ENCODE results near the gene LYAR.
A peak's percentile ranks its signal among the peaks of the same experiment; 100 is the strongest.

LYAR gene

GRCh38 chr4:4289941-4290850 is at the start of gene LYAR, which contains the start of gene ZBTB49:
LYAR (minus strand) TSS chr4:4290154; CDS start chr4:4283742, 6,412 bp downstream.
ZBTB49 (plus strand) TSS chr4:4290251; CDS start chr4:4299946, 9,695 bp downstream.
- H3K4me3 ChIP-seq (ENCODE audit: low read length), result peak within 1 kb of the TSS; percentile 71
- H3K36me3 ChIP-seq (ENCODE audit: control insufficient read depth, insufficient read depth, low read length), result no peaks in the 10 kb centered on the region
- no peaks in the 10 kb centered on the region for H3K9me3 ChIP-seq (ENCODE audit: control insufficient read depth, low read length)
- peak within 1 kb of the TSS; percentile 66 for H3K9ac ChIP-seq (ENCODE audit: low read length)
- H3K4me1 ChIP-seq (ENCODE audit: control insufficient read depth, insufficient read depth, low read length), result peaks cover 10% of the 10 kb centered on the region
- no peaks in the 10 kb centered on the region for H3K27me3 ChIP-seq (ENCODE audit: control insufficient read depth, insufficient read depth, low read length)

- Histone ChIP-seq H3K27me3 (ENCODE audit: control insufficient read depth, insufficient read depth, low read length) (peaks cover 2% of the 10 kb centered on the region), H3K36me3 (ENCODE audit: control insufficient read depth, insufficient read depth, low read length) (no peaks in the 10 kb centered on the region), H3K9me3 (ENCODE audit: control insufficient read depth, low read length) (no peaks in the 10 kb centered on the region), H3K9ac (ENCODE audit: low read length) (no peak overlapping the region), H3K4me1 (ENCODE audit: control insufficient read depth, insufficient read depth, low read length) (no peaks in the 10 kb centered on the region), H3K4me3 (ENCODE audit: low read length) (no peak overlapping the region)
These were observed 49.6 kb upstream of the LYAR start for GRCh38 chr4:4339504-4340085.

- H3K4me3 ChIP-seq (ENCODE audit: low read length), result no peak overlapping the region
- H3K27me3 ChIP-seq (ENCODE audit: control insufficient read depth, insufficient read depth, low read length), result peaks cover 2% of the 10 kb centered on the region
- no peaks in the 10 kb centered on the region for H3K36me3 ChIP-seq (ENCODE audit: control insufficient read depth, insufficient read depth, low read length)
- H3K4me1 ChIP-seq (ENCODE audit: control insufficient read depth, insufficient read depth, low read length), result no peaks in the 10 kb centered on the region
- H3K9ac ChIP-seq (ENCODE audit: low read length), result no peak overlapping the region
- H3K9me3 ChIP-seq (ENCODE audit: control insufficient read depth, low read length), result no peaks in the 10 kb centered on the region
These were observed 48.5 kb upstream of the LYAR start for GRCh38 chr4:4338210-4339001.

- no peaks in the 10 kb centered on the region for H3K9me3 ChIP-seq (ENCODE audit: control insufficient read depth, low read length)
These were observed 45.0 kb upstream of the LYAR start for GRCh38 chr4:4334798-4335520.

GRCh38 chr4:4333265-4333706 is 43.3 kb upstream of the LYAR start:
- Histone ChIP-seq H3K4me1 (ENCODE audit: control insufficient read depth, insufficient read depth, low read length) (no peaks in the 10 kb centered on the region), H3K9ac (ENCODE audit: low read length) (no peak overlapping the region), H3K9me3 (ENCODE audit: control insufficient read depth, low read length) (no peaks in the 10 kb centered on the region), H3K27me3 (ENCODE audit: control insufficient read depth, insufficient read depth, low read length) (no peaks in the 10 kb centered on the region), H3K4me3 (ENCODE audit: low read length) (no peak overlapping the region), H3K36me3 (ENCODE audit: control insufficient read depth, insufficient read depth, low read length) (no peaks in the 10 kb centered on the region)

More at GRCh38 chr4:4334798-4335520, 45.0 kb upstream of the LYAR start:
- Histone ChIP-seq H3K4me1 (ENCODE audit: control insufficient read depth, insufficient read depth, low read length) (no peaks in the 10 kb centered on the region), H3K4me3 (ENCODE audit: low read length) (no peak overlapping the region), H3K27me3 (ENCODE audit: control insufficient read depth, insufficient read depth, low read length) (peaks cover 2% of the 10 kb centered on the region), H3K9ac (ENCODE audit: low read length) (no peak overlapping the region), H3K36me3 (ENCODE audit: control insufficient read depth, insufficient read depth, low read length) (no peaks in the 10 kb centered on the region)

GRCh38 chr4:4332529-4332928 is 42.6 kb upstream of the LYAR start:
- no peaks in the 10 kb centered on the region for H3K27me3 ChIP-seq (ENCODE audit: control insufficient read depth, insufficient read depth, low read length)

GRCh38 chr4:4330794-4331193 is 40.8 kb upstream of the LYAR start:
- no peaks in the 10 kb centered on the region for H3K9me3 ChIP-seq (ENCODE audit: control insufficient read depth, low read length)

More at GRCh38 chr4:4332529-4332928, 42.6 kb upstream of the LYAR start:
- Histone ChIP-seq H3K4me1 (ENCODE audit: control insufficient read depth, insufficient read depth, low read length) (no peaks in the 10 kb centered on the region), H3K9ac (ENCODE audit: low read length) (no peak overlapping the region), H3K9me3 (ENCODE audit: control insufficient read depth, low read length) (no peaks in the 10 kb centered on the region), H3K36me3 (ENCODE audit: control insufficient read depth, insufficient read depth, low read length) (no peaks in the 10 kb centered on the region), H3K4me3 (ENCODE audit: low read length) (no peak overlapping the region)

GRCh38 chr4:4329496-4329895 is 39.5 kb upstream of the LYAR start:
- Histone ChIP-seq H3K9me3 (ENCODE audit: control insufficient read depth, low read length) (no peaks in the 10 kb centered on the region), H3K4me1 (ENCODE audit: control insufficient read depth, insufficient read depth, low read length) (no peaks in the 10 kb centered on the region), H3K9ac (ENCODE audit: low read length) (no peak overlapping the region), H3K4me3 (ENCODE audit: low read length) (no peak overlapping the region), H3K36me3 (ENCODE audit: control insufficient read depth, insufficient read depth, low read length) (no peaks in the 10 kb centered on the region), H3K27me3 (ENCODE audit: control insufficient read depth, insufficient read depth, low read length) (no peaks in the 10 kb centered on the region)

More at GRCh38 chr4:4330794-4331193, 40.8 kb upstream of the LYAR start:
- Histone ChIP-seq H3K4me1 (ENCODE audit: control insufficient read depth, insufficient read depth, low read length) (no peaks in the 10 kb centered on the region), H3K36me3 (ENCODE audit: control insufficient read depth, insufficient read depth, low read length) (no peaks in the 10 kb centered on the region), H3K27me3 (ENCODE audit: control insufficient read depth, insufficient read depth, low read length) (no peaks in the 10 kb centered on the region), H3K9ac (ENCODE audit: low read length) (no peak overlapping the region), H3K4me3 (ENCODE audit: low read length) (no peak overlapping the region)

- no peaks in the 10 kb centered on the region for H3K4me1 ChIP-seq (ENCODE audit: control insufficient read depth, insufficient read depth, low read length)
- no peak overlapping the region for H3K9ac ChIP-seq (ENCODE audit: low read length)
- H3K9me3 ChIP-seq (ENCODE audit: control insufficient read depth, low read length), result no peaks in the 10 kb centered on the region
- H3K27me3 ChIP-seq (ENCODE audit: control insufficient read depth, insufficient read depth, low read length), result no peaks in the 10 kb centered on the region
- no peak overlapping the region for H3K4me3 ChIP-seq (ENCODE audit: low read length)
- no peaks in the 10 kb centered on the region for H3K36me3 ChIP-seq (ENCODE audit: control insufficient read depth, insufficient read depth, low read length)
These were observed 38.9 kb upstream of the LYAR start for GRCh38 chr4:4328840-4329239.

GRCh38 chr4:4328206-4328605 is 38.3 kb upstream of the LYAR start:
- H3K36me3 ChIP-seq (ENCODE audit: control insufficient read depth, insufficient read depth, low read length), result no peaks in the 10 kb centered on the region
- H3K4me3 ChIP-seq (ENCODE audit: low read length), result no peak overlapping the region
- no peak overlapping the region for H3K9ac ChIP-seq (ENCODE audit: low read length)
- H3K27me3 ChIP-seq (ENCODE audit: control insufficient read depth, insufficient read depth, low read length), result no peaks in the 10 kb centered on the region
- no peaks in the 10 kb centered on the region for H3K4me1 ChIP-seq (ENCODE audit: control insufficient read depth, insufficient read depth, low read length)
- no peaks in the 10 kb centered on the region for H3K9me3 ChIP-seq (ENCODE audit: control insufficient read depth, low read length)

- Histone ChIP-seq H3K9me3 (ENCODE audit: control insufficient read depth, low read length) (no peaks in the 10 kb centered on the region), H3K9ac (ENCODE audit: low read length) (no peak overlapping the region), H3K27me3 (ENCODE audit: control insufficient read depth, insufficient read depth, low read length) (no peaks in the 10 kb centered on the region), H3K4me1 (ENCODE audit: control insufficient read depth, insufficient read depth, low read length) (no peaks in the 10 kb centered on the region), H3K36me3 (ENCODE audit: control insufficient read depth, insufficient read depth, low read length) (no peaks in the 10 kb centered on the region), H3K4me3 (ENCODE audit: low read length) (no peak overlapping the region)
These were observed 37.7 kb upstream of the LYAR start for GRCh38 chr4:4327652-4328121.
